HL-60 (cell line): ENCODE results near the gene TMCO4.

Experiments used
- DNase-seq, 2 experiments: peaks; one replicate each; pipeline ENCODE4 v3.0.0-alpha.2; 2010 to 2020; ENCODE audit warnings: low read depth in 1 of 2, low spot score in 1 of 2
- H3K27ac ChIP-seq: fragments of 250-450 bp; sonication (Bioruptor Pico); replicated peaks from 2 replicates; pipeline ENCODE4 v1.5.1; 2020; ENCODE audit warnings: mild to moderate bottlenecking, moderate library complexity
- H3K27me3 ChIP-seq: fragments of 250-450 bp; sonication (Bioruptor Pico); 2 replicates; pipeline ENCODE4 v1.5.1; 2021; ENCODE audit warnings: mild to moderate bottlenecking, moderate library complexity; ENCODE audit not compliant: insufficient read depth, poor library complexity, severe bottlenecking
- H3K4me3 ChIP-seq: replicated peaks from 2 replicates; pipeline ENCODE4 v1.5.1; 2011; ENCODE audit warnings: mild to moderate bottlenecking, control low read depth, low read length; ENCODE audit not compliant: insufficient read depth
- GABPA ChIP-seq: IDR thresholded peaks from 2 replicates; pipeline ENCODE4 v1.6.1; 2012; ENCODE audit warnings: low read depth
- POLR2AphosphoS5 ChIP-seq: IDR thresholded peaks from 2 replicates; pipeline ENCODE4 v1.6.1; 2012; ENCODE audit warnings: low read depth
- SPI1 ChIP-seq: IDR thresholded peaks from 2 replicates; pipeline ENCODE4 v1.6.1; 2012; ENCODE audit warnings: low read depth, mild to moderate bottlenecking, borderline replicate concordance
- TF ChIP-seq, protein P1 (sequence below): IDR thresholded peaks from one replicate; pipeline ENCODE4 v1.5.1; 2011; ENCODE audit warnings: low read length, control low read depth, inconsistent platforms; ENCODE audit not compliant: insufficient read depth
- TF ChIP-seq, protein P2 (sequence below): IDR thresholded peaks from 2 replicates; pipeline ENCODE4 v1.6.1; 2012; ENCODE audit warnings: low read depth; ENCODE audit not compliant: insufficient replicate concordance

TMCO4 gene

GRCh38 chr1:19831441-19831840 is 31.7 kb upstream of the TMCO4 start:
- no peaks in the 10 kb centered on the region for H3K27me3 ChIP-seq

GRCh38 chr1:19828546-19828945 is 28.8 kb upstream of the TMCO4 start:
- no peak overlapping the region for H3K4me3 ChIP-seq
- no peak for DNase-seq
- TF ChIP-seq, protein P1, sequence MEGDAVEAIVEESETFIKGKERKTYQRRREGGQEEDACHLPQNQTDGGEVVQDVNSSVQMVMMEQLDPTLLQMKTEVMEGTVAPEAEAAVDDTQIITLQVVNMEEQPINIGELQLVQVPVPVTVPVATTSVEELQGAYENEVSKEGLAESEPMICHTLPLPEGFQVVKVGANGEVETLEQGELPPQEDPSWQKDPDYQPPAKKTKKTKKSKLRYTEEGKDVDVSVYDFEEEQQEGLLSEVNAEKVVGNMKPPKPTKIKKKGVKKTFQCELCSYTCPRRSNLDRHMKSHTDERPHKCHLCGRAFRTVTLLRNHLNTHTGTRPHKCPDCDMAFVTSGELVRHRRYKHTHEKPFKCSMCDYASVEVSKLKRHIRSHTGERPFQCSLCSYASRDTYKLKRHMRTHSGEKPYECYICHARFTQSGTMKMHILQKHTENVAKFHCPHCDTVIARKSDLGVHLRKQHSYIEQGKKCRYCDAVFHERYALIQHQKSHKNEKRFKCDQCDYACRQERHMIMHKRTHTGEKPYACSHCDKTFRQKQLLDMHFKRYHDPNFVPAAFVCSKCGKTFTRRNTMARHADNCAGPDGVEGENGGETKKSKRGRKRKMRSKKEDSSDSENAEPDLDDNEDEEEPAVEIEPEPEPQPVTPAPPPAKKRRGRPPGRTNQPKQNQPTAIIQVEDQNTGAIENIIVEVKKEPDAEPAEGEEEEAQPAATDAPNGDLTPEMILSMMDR: no peak
- TF ChIP-seq, protein P2, sequence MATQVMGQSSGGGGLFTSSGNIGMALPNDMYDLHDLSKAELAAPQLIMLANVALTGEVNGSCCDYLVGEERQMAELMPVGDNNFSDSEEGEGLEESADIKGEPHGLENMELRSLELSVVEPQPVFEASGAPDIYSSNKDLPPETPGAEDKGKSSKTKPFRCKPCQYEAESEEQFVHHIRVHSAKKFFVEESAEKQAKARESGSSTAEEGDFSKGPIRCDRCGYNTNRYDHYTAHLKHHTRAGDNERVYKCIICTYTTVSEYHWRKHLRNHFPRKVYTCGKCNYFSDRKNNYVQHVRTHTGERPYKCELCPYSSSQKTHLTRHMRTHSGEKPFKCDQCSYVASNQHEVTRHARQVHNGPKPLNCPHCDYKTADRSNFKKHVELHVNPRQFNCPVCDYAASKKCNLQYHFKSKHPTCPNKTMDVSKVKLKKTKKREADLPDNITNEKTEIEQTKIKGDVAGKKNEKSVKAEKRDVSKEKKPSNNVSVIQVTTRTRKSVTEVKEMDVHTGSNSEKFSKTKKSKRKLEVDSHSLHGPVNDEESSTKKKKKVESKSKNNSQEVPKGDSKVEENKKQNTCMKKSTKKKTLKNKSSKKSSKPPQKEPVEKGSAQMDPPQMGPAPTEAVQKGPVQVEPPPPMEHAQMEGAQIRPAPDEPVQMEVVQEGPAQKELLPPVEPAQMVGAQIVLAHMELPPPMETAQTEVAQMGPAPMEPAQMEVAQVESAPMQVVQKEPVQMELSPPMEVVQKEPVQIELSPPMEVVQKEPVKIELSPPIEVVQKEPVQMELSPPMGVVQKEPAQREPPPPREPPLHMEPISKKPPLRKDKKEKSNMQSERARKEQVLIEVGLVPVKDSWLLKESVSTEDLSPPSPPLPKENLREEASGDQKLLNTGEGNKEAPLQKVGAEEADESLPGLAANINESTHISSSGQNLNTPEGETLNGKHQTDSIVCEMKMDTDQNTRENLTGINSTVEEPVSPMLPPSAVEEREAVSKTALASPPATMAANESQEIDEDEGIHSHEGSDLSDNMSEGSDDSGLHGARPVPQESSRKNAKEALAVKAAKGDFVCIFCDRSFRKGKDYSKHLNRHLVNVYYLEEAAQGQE: no peak
- TF ChIP-seq POLR2AphosphoS5 (no peak), SPI1 (no peak), GABPA (no peak)
- H3K27ac ChIP-seq: no peak overlapping the region
- no peaks in the 10 kb centered on the region for H3K27me3 ChIP-seq

More at GRCh38 chr1:19831441-19831840, 31.7 kb upstream of the TMCO4 start:
- no peak overlapping the region for H3K27ac ChIP-seq
- no peak overlapping the region for H3K4me3 ChIP-seq
- no peak for DNase-seq
- TF ChIP-seq SPI1 (no peak), GABPA (no peak), POLR2AphosphoS5 (no peak)
- TF ChIP-seq, protein P1: no peak
- TF ChIP-seq, protein P2: no peak

DNA sequence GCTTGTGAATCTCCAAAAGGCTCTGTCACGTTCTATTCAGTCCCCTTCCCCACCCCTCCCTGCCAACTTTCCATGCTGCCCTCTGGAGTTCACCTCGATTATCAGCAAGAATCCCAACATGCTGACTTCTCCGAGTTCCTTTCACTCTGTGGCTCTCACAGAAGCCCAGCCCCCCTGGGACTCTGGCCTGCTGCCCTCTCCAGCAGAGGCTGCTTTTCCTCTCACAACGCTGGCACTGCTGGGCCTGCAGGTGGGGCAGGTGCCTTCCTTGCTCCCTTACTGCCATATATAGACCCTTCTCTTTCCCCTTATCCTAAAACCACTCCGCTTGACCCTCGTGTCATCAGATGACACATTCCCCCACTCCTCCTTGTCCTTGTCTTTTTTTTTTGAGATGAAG is 25.6 kb upstream of the TMCO4 start:
- Histone ChIP-seq H3K4me3 (no peak overlapping the region), H3K27ac (no peak overlapping the region), H3K27me3 (no peaks in the 10 kb centered on the region)
- TF ChIP-seq, protein P1: no peak
- no peak for TF ChIP-seq POLR2AphosphoS5
- TF ChIP-seq, protein P2: no peak
- TF ChIP-seq GABPA: no peak
- no peak for TF ChIP-seq SPI1
- no peak for DNase-seq
